GM06990 (cell line): ENCODE data around the gene BAG5.

Experiments
- DNase-seq: peaks from one replicate; pipeline ENCODE4 v3.0.0-alpha.2; 2011; ENCODE audit not compliant: insufficient read length; ENCODE audit errors: extremely low read depth
- H3K27me3 ChIP-seq: replicated peaks from 2 replicates; pipeline ENCODE4 v1.6.0; 2011; ENCODE audit warnings: low read length; ENCODE audit not compliant: control insufficient read depth, insufficient read depth
- H3K36me3 ChIP-seq: 2 replicates; pipeline ENCODE4 v1.5.1; 2011; ENCODE audit warnings: low read length; ENCODE audit not compliant: control insufficient read depth, insufficient read depth
- H3K4me3 ChIP-seq: replicated peaks from 2 replicates; pipeline ENCODE4 v1.5.1; 2011; ENCODE audit warnings: low read depth, mild to moderate bottlenecking, control low read depth, low read length
- CTCF ChIP-seq: IDR thresholded peaks from 2 replicates; pipeline ENCODE4 v1.5.1; 2011; ENCODE audit warnings: low read length, control low read depth, mild to moderate bottlenecking, inconsistent platforms; ENCODE audit not compliant: insufficient read depth, poor library complexity, severe bottlenecking

BAG5 gene

DNA sequence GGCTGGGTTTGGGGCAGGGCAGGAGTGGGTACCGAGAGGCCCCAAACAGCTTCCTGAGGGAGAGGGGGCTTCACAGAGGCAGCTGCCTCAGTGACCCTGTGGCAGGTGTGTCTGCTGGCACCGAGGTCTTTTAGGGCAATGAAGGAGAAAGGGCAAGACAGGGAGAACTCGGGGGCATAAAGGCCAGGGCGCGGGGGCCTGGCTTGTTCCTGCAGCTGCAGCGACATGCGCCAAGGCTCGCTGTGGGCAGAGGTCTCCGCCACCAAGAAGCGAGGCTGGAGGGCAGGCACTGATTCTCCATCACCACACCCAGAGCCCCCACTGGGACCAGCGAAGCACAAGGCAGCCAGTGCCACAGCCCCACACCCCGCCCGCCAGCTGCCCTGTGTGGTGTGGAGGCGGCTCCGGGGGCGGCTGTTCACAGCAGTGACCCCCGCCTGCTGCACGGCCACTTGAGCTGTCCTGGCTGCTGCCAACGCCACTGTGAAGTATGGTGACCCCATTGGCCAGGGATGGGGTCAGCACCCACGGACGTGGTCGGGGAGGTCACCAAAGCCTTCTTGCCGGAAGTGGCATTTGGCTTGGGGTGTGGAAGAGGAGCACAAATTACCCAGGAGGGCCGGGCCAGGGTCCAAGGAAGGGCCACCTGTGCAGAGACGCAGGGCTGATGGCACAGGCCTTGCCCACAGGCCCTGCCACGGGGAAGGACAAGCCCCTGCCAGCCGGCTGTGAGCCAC is 16.4 kb downstream of the BAG5 start:
- Histone ChIP-seq H3K4me3 (no peak overlapping the region), H3K36me3 (no peaks in the 10 kb centered on the region), H3K27me3 (no peaks in the 10 kb centered on the region)
- TF ChIP-seq CTCF, result no peak
- no peak for DNase-seq

GRCh38 chr14:103545219-103545914 is 17.1 kb downstream of the BAG5 start:
- DNase-seq, result no peak
- no peak for TF ChIP-seq CTCF
- H3K27me3 ChIP-seq, result no peaks in the 10 kb centered on the region
- H3K36me3 ChIP-seq, result no peaks in the 10 kb centered on the region
- H3K4me3 ChIP-seq, result no peak overlapping the region

- Histone ChIP-seq H3K27me3 (no peaks in the 10 kb centered on the region), H3K4me3 (no peak overlapping the region), H3K36me3 (no peaks in the 10 kb centered on the region)
- TF ChIP-seq CTCF, result no peak
- no peak for DNase-seq
Measured at GRCh38 chr14:103544388-103545218, 17.9 kb downstream of the BAG5 start.

DNA sequence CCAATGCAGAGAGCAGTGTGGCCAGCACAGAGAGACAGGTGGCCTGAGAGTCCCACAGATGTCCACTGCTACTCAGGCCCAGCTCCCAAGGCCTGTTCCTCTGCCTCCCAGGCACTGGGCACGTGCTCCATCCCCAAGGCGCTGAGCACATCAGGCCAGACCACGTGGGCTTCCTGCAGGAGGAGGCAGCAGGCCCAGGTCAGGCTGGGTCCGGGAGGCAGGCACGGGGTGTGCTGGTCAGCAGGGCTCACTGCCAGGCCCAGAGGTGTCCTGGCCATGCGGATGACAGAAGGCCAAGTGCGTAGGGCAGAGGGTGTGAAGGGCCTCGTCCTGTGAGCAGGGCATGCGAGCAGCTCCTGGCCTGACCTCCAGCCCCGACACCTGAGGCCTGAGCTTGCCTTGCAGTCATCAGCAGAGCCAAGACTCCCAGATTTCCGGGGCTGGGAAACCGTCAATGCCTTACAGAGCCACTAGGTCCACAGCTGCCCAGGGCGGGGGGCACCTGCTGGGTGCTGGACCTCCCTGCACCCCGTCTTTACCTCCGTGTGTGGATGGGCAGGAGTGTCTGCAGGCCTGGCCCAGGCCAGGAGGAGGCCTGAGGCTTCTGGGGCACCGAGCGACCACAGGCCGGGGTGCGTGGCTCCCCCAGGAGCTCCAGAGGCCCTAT is 18.6 kb downstream of the BAG5 start:
- TF ChIP-seq CTCF, result no peak
- H3K36me3 ChIP-seq, result no peaks in the 10 kb centered on the region
- DNase-seq, result peak; percentile 10
- H3K4me3 ChIP-seq, result no peak overlapping the region
- H3K27me3 ChIP-seq, result no peaks in the 10 kb centered on the region

GRCh38 chr14:103543140-103543539 is 19.3 kb downstream of the BAG5 start:
- H3K36me3 ChIP-seq, result no peaks in the 10 kb centered on the region
- H3K27me3 ChIP-seq, result no peaks in the 10 kb centered on the region
- no peak overlapping the region for H3K4me3 ChIP-seq
- DNase-seq, result no peak
- no peak for TF ChIP-seq CTCF
